GDM1 (cell line): ENCODE data around the gene RXRA.

ENCODE experiments used
- DNase-seq: peaks from one replicate; lab custom pipeline; 2025; lab: John Stamatoyannopoulos, UW

The RXRA gene

GRCh38 chr9:134419000-134419683, 92.9 kb downstream of the RXRA start:
- DNase-seq, result no peak

GRCh38 chr9:134419684-134420076, 93.4 kb downstream of the RXRA start:
- DNase-seq, result no peak

GRCh38 chr9:134420281-134420845, 94.1 kb downstream of the RXRA start:
- no peak for DNase-seq

GRCh38 chr9:134420974-134421432, 94.7 kb downstream of the RXRA start:
- DNase-seq, result no peak

GRCh38 chr9:134421888-134422287, 95.6 kb downstream of the RXRA start:
- no peak for DNase-seq

GRCh38 chr9:134422301-134423090, 96.2 kb downstream of the RXRA start:
- no peak for DNase-seq

- no peak for DNase-seq
Measured at GRCh38 chr9:134423166-134423565, 96.9 kb downstream of the RXRA start.

GRCh38 chr9:134423749-134424148, 97.5 kb downstream of the RXRA start:
- DNase-seq, result no peak

- no peak for DNase-seq
Measured at GRCh38 chr9:134424818-134425217, 98.6 kb downstream of the RXRA start.

- DNase-seq, result no peak
Measured at GRCh38 chr9:134425401-134425800, 99.1 kb downstream of the RXRA start.

GRCh38 chr9:134425812-134426211, 99.6 kb downstream of the RXRA start:
- no peak for DNase-seq

GRCh38 chr9:134426436-134426835, 100.2 kb downstream of the RXRA start:
- DNase-seq, result no peak

GRCh38 chr9:134427153-134427782, 101.0 kb downstream of the RXRA start:
- DNase-seq, result no peak

- no peak for DNase-seq
Measured at GRCh38 chr9:134428559-134428958, 102.3 kb downstream of the RXRA start.

GRCh38 chr9:134429007-134429406, 102.8 kb downstream of the RXRA start:
- no peak for DNase-seq

GRCh38 chr9:134429481-134429880, 103.2 kb downstream of the RXRA start:
- DNase-seq, result no peak

GRCh38 chr9:134431095-134431494, 104.8 kb downstream of the RXRA start:
- no peak for DNase-seq

GRCh38 chr9:134431626-134432025, 105.4 kb downstream of the RXRA start:
- no peak for DNase-seq

- no peak for DNase-seq
Measured at GRCh38 chr9:134432471-134432870, 106.2 kb downstream of the RXRA start.

- DNase-seq, result no peak
Measured at GRCh38 chr9:134433101-134433500, 106.8 kb downstream of the RXRA start.

GRCh38 chr9:134433909-134434882, 107.9 kb downstream of the RXRA start:
- DNase-seq, result no peak
